Endodermal cell (in vitro differentiated cells): ENCODE results near the gene OXSR1. TPM values are rescaled to one million over a fixed set of nuclear protein-coding genes. Genes with fewer than 3 reads are reported as not detected.

ENCODE experiments used
- DNase-seq: peaks from one replicate; pipeline ENCODE4 v3.0.0-alpha.2; 2017
- H3K27ac ChIP-seq: 2 replicates; pipeline ENCODE4 v1.5.1; 2013; ENCODE audit warnings: mild to moderate bottlenecking, low read depth, low read length, moderate library complexity
- H3K27me3 ChIP-seq: 2 replicates; pipeline ENCODE4 v1.6.1; 2013; ENCODE audit warnings: mild to moderate bottlenecking, low read length, moderate library complexity; ENCODE audit not compliant: insufficient read depth, control insufficient read depth, poor library complexity, severe bottlenecking
- H3K36me3 ChIP-seq: 2 replicates; pipeline ENCODE4 v1.7.0; 2013; ENCODE audit warnings: mild to moderate bottlenecking, low read length, moderate library complexity; ENCODE audit not compliant: control insufficient read depth, insufficient read depth
- H3K4me1 ChIP-seq: one replicate; pipeline ENCODE4 v1.7.0; 2013; ENCODE audit warnings: low read length; ENCODE audit not compliant: control insufficient read depth, insufficient read depth
- H3K4me3 ChIP-seq: 2 replicates; pipeline ENCODE4 v1.5.1; 2013; ENCODE audit warnings: mild to moderate bottlenecking, low read length, moderate library complexity
- H3K9ac ChIP-seq: 2 replicates; pipeline ENCODE4 v1.6.1; 2013; ENCODE audit warnings: mild to moderate bottlenecking, low read length, moderate library complexity; ENCODE audit not compliant: poor library complexity, severe bottlenecking; ENCODE audit errors: extremely low read depth
- H3K9me3 ChIP-seq: 2 replicates; pipeline ENCODE4 v1.6.1; 2013; ENCODE audit warnings: mild to moderate bottlenecking, low read length, moderate library complexity; ENCODE audit not compliant: control insufficient read depth
- H3K27ac Mint-ChIP-seq: 2 replicates; pipeline ENCODE4 v1.8.0; 2020; ENCODE audit warnings: mixed read lengths
- H3K27me3 Mint-ChIP-seq: 2 replicates; pipeline ENCODE4 v1.8.0; 2021; ENCODE audit warnings: mild to moderate bottlenecking, mixed read lengths; ENCODE audit not compliant: insufficient read depth
- H3K36me3 Mint-ChIP-seq: 2 replicates; pipeline ENCODE4 v1.8.0; 2020; ENCODE audit warnings: low read depth, mixed read lengths
- H3K4me1 Mint-ChIP-seq: 2 replicates; pipeline ENCODE4 v1.8.0; 2020; ENCODE audit warnings: mixed read lengths
- H3K4me3 Mint-ChIP-seq: 2 replicates; pipeline ENCODE4 v1.8.0; 2020; ENCODE audit warnings: mild to moderate bottlenecking, moderate library complexity, mixed read lengths
- H3K9me3 Mint-ChIP-seq: 2 replicates; pipeline ENCODE4 v1.8.0; 2020; ENCODE audit warnings: mild to moderate bottlenecking, mixed read lengths
- WGBS, 2 experiments: methylation state at CpG; one replicate each; pipeline versions ENCODE4 v1.1.5 to v1.1.7; 2013; ENCODE audit warnings: missing lambda C conversion rate in 2 of 2, mixed read lengths in 1 of 2; ENCODE audit not compliant: insufficient coverage in 1 of 2, insufficient read length in 1 of 2; 5-methylcytosine and 5-hydroxymethylcytosine counted together
- total RNA-seq, 2 donors: library from RNA; stranded (reverse); fragmentation: NEBNext Ultra II Directional in 1 of 2; extraction: Animal tissue kit (Norgen Biotek cat#: 25700) in 1 of 2; gene quantifications; 2 replicates in 1 of 2; 3 replicates in 1 of 2; pipeline ENCODE4 v1.2.1, GENCODE V29; 2021
- TF ChIP-seq, protein P1 (sequence below): fragments of 200-600 bp; sonication (generic); conservative IDR thresholded peaks from 2 replicates; pipeline ENCODE4 v1.5.0; 2021; ENCODE audit warnings: antibody characterized with exemption, mild to moderate bottlenecking

The OXSR1 gene
- total RNA-seq, 2 donors from 2014 or later, result 41.9 to 55.5 TPM

DNA sequence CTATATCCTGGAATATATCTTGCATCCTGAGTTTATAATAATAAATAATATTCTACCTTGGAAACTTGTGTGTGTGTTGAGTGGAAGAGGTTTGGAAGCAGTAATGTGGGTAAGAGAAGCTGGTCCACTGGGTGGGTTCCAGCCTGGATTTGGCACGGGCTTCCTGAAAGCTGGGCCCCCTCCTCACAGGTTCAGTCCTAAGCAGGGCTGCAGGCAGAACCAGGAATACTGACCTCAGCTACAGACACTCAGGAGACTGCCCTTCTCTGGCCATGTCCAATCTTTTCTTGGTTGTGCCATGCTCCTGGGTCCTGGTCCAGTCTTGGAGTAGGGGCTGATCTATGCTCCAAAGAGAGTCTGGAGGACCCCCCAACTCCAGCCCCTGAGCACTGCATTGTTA lies 22.4 kb upstream of the OXSR1 start:
- no peak for DNase-seq
- Mint-ChIP-seq H3K4me3 (no peak overlapping the region), H3K27ac (no peak overlapping the region), H3K36me3 (peaks cover 12% of the 10 kb centered on the region), H3K4me1 (peaks cover 17% of the 10 kb centered on the region), H3K9me3 (peaks cover 5% of the 10 kb centered on the region), H3K27me3 (peaks cover 4% of the 10 kb centered on the region)
- peaks cover 9% of the 10 kb centered on the region for H3K4me1 ChIP-seq
- TF ChIP-seq, protein P1, sequence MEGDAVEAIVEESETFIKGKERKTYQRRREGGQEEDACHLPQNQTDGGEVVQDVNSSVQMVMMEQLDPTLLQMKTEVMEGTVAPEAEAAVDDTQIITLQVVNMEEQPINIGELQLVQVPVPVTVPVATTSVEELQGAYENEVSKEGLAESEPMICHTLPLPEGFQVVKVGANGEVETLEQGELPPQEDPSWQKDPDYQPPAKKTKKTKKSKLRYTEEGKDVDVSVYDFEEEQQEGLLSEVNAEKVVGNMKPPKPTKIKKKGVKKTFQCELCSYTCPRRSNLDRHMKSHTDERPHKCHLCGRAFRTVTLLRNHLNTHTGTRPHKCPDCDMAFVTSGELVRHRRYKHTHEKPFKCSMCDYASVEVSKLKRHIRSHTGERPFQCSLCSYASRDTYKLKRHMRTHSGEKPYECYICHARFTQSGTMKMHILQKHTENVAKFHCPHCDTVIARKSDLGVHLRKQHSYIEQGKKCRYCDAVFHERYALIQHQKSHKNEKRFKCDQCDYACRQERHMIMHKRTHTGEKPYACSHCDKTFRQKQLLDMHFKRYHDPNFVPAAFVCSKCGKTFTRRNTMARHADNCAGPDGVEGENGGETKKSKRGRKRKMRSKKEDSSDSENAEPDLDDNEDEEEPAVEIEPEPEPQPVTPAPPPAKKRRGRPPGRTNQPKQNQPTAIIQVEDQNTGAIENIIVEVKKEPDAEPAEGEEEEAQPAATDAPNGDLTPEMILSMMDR, result no peak
- peaks cover 16% of the 10 kb centered on the region for H3K9me3 ChIP-seq
- no peak overlapping the region for H3K9ac ChIP-seq
- peaks cover 10% of the 10 kb centered on the region for H3K36me3 ChIP-seq
- no peaks in the 10 kb centered on the region for H3K27me3 ChIP-seq
- H3K27ac ChIP-seq, result no peak overlapping the region
- 88% methylated on average over 1 of the region's 1 CpG; no CpG with 5 or more reads in 1 of the 2 experiments for WGBS, 2 experiments
- H3K4me3 ChIP-seq, result no peak overlapping the region

DNA sequence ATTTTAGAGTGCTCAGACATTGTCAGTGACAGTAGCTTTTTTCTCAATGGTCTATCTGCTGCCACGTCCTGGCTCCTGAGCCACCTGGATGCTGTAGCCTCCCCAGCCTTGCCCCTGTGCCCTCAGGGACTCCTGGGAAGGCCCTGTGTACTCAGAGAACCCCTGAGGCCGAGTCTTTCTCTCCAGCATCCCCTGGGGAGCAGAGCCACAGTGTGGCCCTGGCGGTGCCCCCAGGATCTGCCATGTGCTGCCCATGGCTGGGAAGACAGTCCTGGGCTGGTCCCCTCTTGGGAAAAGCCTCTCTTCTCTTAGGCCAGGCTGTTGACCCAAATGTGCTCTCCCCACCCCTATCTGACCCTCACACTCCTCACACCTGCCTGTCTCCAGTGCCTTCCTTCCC lies 21.8 kb upstream of the OXSR1 start:
- no peaks in the 10 kb centered on the region for H3K27me3 ChIP-seq
- H3K27ac ChIP-seq, result no peak overlapping the region
- peaks cover 9% of the 10 kb centered on the region for H3K4me1 ChIP-seq
- no peak overlapping the region for H3K9ac ChIP-seq
- H3K4me1 Mint-ChIP-seq, result peaks cover 13% of the 10 kb centered on the region
- 76 to 77% methylated on average over 3 of the region's 3 CpGs for whole genome bisulfite sequencing, 2 experiments
- H3K36me3 Mint-ChIP-seq, result peaks cover 12% of the 10 kb centered on the region
- no peak overlapping the region for H3K4me3 Mint-ChIP-seq
- H3K4me3 ChIP-seq, result no peak overlapping the region
- H3K36me3 ChIP-seq, result peaks cover 10% of the 10 kb centered on the region
- DNase-seq, result peak; percentile 29
- H3K27ac Mint-ChIP-seq, result no peak overlapping the region
- H3K9me3 Mint-ChIP-seq, result peaks cover 6% of the 10 kb centered on the region
- peaks cover 16% of the 10 kb centered on the region for H3K9me3 ChIP-seq
- TF ChIP-seq, protein P1, result no peak
- peaks cover 4% of the 10 kb centered on the region for H3K27me3 Mint-ChIP-seq

DNA sequence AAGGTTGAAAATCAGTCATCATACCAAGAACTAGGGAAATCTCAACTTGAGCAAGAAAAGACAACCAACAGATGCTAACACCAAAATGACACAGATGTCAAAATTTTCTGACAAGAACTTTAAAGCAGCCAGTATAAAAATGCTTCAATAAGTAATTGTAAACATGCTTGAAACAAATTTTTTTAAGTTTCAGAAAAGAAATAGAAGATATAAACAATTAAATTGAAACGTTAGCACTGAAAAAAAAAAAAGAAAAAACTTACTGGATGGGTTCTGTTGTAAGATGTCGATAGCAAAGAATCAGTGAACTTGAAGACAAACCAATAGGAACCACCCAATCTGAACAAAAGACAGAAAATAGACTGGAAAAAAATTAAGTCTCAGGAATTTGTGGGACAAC lies 18.8 kb upstream of the OXSR1 start:
- Mint-ChIP-seq H3K27me3 (peaks cover 4% of the 10 kb centered on the region), H3K9me3 (peaks cover 6% of the 10 kb centered on the region), H3K36me3 (peaks cover 6% of the 10 kb centered on the region), H3K4me1 (no peaks in the 10 kb centered on the region), H3K27ac (no peak overlapping the region), H3K4me3 (no peak overlapping the region)
- no peak overlapping the region for H3K27ac ChIP-seq
- DNase-seq, result no peak
- no peak overlapping the region for H3K4me3 ChIP-seq
- TF ChIP-seq, protein P1, result no peak
- H3K27me3 ChIP-seq, result no peaks in the 10 kb centered on the region
- no peak overlapping the region for H3K9ac ChIP-seq
- peaks cover 16% of the 10 kb centered on the region for H3K9me3 ChIP-seq
- peaks cover under 1% of the 10 kb centered on the region for H3K36me3 ChIP-seq
- 91 to 100% methylated on average over 1 to 2 of the region's 2 CpGs for WGBS, 2 experiments
- H3K4me1 ChIP-seq, result no peaks in the 10 kb centered on the region
